ENCODE results near the gene C4orf51.

The C4orf51 gene

GRCh38 chr4:145709843-145710242 is 29.9 kb downstream of the C4orf51 start:
- DNase-seq (ENCODE audit: low spot score) = no peak

GRCh38 chr4:145716200-145716599 is 36.3 kb downstream of the C4orf51 start:
- no peak for DNase-seq (ENCODE audit: low spot score)

GRCh38 chr4:145716661-145717200 is 36.8 kb downstream of the C4orf51 start:
- DNase-seq (ENCODE audit: low spot score) = no peak

DNA sequence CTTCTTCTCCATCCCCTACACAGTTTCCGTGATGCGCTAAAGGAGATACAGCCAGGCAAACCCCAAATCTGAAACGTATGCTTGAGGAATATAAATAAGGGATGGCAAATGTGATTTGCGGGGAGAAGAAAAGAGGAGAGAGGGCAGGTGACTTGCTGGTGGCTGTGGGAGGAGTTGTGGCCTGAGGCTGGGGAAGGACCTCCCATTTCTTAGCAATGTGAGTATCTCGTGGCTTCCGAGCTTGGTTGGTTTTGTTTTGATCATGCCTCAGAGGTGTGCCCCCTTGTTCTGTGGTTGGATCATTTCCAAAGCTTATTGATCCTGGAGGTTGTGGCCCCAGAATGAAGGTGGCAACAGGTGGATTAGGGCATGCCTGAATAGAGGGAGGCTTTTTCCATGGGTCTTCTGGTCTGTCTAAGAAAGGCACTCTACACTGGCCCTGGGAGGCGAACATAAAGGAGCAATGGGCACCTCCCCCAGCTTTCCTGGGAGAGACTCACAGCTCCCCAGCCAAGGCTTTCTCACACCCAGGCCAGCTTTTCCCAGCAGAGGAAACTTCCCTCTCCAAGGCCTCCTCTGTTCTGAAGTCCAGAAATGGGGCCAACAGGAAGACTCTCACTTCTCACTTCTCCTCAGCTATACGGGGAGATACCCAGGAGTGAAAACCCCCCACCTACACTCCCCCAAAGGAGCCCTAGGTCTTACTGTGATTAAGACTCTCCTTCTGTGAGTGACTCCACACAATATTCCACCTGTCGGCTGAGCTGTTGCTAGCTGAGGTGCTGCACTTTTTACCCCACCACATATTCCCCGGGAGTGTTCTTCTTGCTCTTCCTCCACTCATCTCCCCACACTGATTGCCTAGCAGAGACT is 40.0 kb downstream of the C4orf51 start:
- DNase-seq (ENCODE audit: low spot score) = no peak

DNA sequence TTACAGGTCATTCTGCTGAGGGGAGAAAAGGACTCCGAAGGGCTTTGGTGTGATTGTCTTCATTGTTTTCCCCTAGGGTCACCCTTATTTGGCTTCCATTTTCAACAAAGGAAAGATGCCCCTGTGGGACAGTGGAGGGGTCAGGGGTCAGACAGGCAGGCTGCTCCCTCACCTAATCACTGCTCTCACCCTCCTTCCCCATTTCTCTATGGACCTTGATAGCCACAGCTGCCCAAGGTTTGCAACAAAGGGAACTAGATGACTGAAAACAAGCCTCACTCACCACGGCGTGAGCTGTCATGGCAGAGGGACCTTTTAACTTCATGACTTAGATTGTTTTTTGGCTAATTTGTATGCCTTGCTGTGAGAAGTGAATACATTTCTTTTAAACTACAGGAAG is 40.7 kb downstream of the C4orf51 start:
- DNase-seq (ENCODE audit: low spot score) = no peak

GRCh38 chr4:145722561-145722960 is 42.6 kb downstream of the C4orf51 start:
- no peak for DNase-seq (ENCODE audit: low spot score)

DNA sequence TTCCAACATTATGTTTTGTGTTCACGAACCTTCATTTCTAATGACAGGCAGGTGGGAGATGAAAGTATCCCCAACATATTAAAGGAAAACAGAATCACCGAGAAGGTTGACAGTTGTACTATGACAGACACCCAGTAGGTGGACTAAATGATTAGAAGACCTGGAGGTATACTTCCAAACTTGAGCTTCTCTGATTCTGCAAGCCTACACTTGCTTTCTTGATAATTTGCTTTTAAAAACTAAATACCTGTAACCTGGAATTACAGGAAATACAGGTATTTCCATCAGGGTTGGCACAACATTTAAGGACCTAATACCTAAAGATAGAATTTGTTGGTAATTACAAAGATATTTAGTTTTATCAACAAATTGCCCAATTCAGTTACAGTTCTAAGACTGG is 43.4 kb downstream of the C4orf51 start:
- no peak for DNase-seq (ENCODE audit: low spot score)

GRCh38 chr4:145730026-145730425 is 50.1 kb downstream of the C4orf51 start:
- DNase-seq (ENCODE audit: low spot score) = no peak

DNA sequence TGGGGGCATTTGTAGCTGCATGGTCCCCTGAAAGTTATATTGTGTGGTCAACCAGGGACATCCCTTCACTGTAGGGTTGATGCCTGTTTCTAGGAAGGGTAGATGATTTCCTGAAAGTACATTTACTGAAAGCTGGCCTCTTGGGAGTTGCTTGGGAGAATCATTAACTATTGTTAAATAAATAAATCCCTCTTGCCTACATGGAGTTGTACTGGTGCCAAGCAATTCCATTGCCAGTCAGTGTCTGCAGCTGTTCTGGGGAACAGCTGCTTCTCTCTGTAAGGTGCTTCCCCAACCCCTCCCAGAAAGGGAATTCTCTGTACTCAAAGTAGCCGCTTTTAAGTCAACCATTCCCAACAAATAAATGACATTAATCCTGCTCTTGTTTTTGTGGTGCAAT is 51.1 kb downstream of the C4orf51 start:
- no peak for DNase-seq (ENCODE audit: low spot score)

DNA sequence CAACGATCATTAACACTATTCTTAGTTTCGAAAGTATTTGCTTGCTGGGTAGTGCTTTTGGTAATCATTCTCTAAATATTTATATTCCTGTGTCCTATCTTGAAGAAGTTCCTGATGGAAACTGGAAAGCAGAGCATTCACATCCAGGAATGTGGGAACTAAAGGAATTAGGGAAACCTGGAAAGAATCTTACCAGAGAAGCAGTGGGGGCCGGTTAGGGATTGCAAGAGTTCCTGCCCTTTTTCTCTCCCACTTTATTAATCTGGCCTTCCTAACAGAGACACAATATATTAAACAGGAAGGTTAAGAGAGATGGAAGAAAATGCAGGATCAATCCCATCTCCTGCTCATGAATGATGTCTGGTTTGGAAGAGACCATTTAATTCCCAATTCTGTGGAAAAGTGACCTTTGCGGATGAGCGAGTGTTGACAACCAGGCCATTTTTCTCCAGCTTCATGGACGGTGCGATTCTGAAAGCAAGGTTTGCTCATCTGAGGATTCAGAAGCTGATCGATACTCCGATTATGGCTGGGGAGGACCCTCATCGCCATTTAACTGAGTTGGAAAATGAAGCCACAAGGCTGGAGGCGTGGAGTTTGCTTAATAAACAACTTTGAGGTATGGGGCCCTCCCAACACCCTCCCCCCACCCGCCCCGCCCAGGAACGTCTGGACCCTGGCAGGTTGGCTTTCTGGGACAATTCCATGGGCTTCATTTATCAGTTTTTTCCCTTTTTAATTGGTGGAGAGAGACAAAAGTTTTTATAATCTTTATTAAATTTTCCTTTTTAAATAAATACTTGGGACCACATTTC is 52.3 kb downstream of the C4orf51 start:
- no peak for DNase-seq (ENCODE audit: low spot score)

- peak; percentile 42 for DNase-seq (ENCODE audit: low spot score)
Measured at GRCh38 chr4:145732895-145733880, 53.2 kb downstream of the C4orf51 start.

- no peak for DNase-seq (ENCODE audit: low spot score)
Measured at GRCh38 chr4:145734031-145734430, 54.1 kb downstream of the C4orf51 start.

DNA sequence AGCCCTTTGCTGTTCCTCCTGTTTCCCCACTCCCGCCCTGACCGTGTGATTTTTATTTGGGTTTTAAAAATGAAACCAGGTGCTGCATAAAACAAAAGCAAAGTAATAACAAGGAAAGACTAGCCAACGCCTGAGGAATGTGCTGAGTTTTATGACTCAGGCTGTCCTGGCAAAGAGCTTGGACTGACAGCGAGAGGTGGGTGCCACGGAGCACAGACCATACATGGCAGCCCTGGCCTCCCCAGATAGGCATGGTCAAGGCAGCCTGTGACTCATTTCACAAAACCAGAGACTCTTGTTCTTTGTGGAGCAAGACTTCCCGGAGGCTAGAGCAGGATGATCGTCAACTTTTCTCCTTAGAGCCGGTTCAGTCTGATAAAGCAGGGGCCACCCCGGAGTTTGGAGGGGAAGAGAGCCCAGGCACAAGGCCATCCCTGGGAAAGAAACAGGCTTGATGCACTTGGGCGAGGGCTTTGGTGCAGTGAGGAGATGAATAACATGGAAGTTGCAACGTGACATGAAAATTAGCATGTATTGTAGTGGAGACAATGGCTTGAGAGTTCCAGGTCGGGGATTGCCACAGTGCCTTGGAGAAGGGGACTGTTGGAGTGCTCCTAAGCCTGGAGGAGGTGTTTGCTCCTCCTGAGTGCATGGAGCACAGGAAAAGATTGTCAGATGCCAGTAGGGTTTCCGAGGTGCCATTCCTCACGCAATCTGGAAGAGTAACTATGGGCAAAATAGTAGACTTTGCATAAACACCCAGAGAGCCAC is 54.8 kb downstream of the C4orf51 start:
- no peak for DNase-seq (ENCODE audit: low spot score)

- DNase-seq (ENCODE audit: low spot score) = no peak
Measured at GRCh38 chr4:145735347-145735675, 55.4 kb downstream of the C4orf51 start.

GRCh38 chr4:145735827-145736226 is 55.9 kb downstream of the C4orf51 start:
- no peak for DNase-seq (ENCODE audit: low spot score)

DNA sequence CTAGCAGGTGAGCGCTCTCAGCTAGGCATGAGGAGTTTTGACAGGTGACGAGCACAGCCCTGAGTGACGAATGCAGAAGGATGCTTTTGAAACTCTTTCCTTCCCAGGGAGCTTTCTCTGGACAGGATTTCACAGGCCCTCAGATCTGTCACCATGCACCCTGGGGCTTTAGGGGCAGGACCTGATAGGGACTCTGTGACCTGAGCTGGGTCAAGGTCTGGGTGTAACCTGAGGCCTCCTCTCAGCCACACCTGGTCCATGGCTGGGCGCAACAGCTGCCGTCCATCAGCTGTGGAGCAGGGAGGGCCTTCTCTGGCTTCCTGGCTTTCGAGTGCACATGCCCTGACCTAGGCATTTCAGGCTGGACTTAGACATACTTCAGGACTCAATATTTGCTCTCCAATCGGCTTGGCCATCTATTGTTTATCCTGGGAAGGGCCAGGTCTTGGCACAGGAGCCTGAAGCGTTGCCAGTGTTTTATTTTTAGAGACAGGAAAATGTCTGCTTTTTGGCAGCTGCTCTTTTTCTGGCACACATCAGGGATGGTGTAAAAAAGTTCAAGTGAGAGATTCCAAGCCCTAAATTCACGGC is 56.4 kb downstream of the C4orf51 start:
- DNase-seq (ENCODE audit: low spot score) = no peak

DNA sequence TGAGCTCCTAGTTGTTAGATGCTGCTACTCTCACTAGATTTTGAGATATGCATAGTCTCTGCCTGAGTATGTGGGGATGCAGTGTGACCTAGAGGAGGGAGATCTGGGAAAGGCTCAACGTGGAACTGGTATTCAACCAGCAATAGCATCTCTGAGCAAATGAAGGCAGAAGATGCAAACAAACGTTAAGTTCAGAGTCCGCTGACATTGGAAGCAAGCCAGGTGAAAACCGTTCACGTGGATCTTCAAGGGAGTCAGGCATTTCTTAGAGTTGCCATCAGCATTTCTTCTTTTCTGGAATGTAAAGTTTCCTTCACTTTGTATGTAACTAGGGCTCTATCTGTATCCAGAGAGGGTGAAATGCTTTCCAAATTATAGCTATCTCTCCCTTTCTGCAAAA is 59.9 kb downstream of the C4orf51 start:
- DNase-seq (ENCODE audit: low spot score) = no peak

- no peak for DNase-seq (ENCODE audit: low spot score)
Measured at GRCh38 chr4:145740806-145741205, 60.9 kb downstream of the C4orf51 start.

DNA sequence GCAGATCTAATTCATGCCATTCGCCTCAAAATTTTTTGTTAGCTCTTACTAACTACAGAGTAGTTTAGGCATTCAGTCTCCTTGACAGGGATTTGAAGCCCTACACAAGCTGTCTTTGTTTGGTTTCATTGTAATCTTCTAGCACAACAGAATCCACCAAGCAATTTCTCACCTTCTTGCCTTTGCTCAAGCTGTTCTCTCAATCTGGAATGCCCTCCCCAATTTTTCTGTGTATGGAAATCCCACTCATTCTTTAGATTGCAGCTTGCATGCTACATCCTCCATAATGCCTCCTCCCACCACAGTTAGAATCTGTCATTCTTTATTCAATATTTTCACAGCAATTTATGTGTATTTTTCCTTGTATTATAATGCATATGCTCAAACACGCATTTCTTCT is 63.7 kb downstream of the C4orf51 start:
- no peak for DNase-seq (ENCODE audit: low spot score)

DNA sequence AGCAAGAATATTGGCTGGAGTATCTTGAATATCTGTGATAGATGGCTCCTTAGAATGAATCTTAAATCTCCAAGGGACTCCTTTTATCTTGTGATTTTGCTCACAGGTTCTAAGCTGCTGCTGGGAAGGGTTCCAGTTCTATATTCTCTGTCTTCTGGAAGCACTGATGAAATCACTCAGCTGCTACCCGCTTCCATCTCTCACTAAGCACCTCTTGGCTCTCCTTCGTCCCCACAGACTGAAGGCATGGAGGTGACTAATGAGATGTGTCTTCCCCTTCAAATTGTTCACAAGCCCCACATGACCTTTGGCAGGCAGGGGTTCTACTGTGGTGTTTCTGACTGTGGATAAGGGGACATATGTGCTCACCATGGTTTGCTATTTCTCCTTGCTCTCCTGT is 75.9 kb downstream of the C4orf51 start:
- no peak for DNase-seq (ENCODE audit: low spot score)

DNA sequence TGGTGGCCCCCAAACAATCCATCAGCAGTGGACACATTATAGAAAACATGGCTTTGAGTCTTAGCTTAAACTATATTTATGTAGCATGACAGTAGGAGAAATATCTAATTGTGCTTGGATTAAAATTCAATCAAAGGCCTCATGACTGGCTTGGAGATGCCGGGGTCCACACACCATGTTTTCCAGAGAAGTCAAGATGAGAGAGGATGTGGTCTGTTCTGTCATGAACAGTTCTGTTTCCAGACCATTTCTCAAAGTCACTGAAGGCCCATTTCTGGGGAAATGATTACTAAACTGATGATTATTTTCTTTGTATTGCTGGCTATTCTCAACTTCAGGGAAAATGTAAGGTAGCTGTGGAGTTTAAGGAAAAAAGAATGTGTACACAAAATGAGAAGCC is 76.3 kb downstream of the C4orf51 start:
- no peak for DNase-seq (ENCODE audit: low spot score)
